22Rv1 (cell line): Measurements from ENCODE around the gene TOPBP1.

Source experiments
- H3K27ac ChIP-seq: fragments of 450-650 bp; 2 replicates; pipeline ENCODE4 v1.5.1; 2017
- CTCF ChIP-seq: fragments of 450-650 bp; IDR thresholded peaks from 2 replicates; pipeline ENCODE4 v1.5.1; 2017; ENCODE audit warnings: mild to moderate bottlenecking
- ZFX ChIP-seq: fragments of 450-650 bp; IDR thresholded peaks from 2 replicates; pipeline ENCODE4 v1.6.1; 2017; ENCODE audit warnings: antibody characterized with exemption, borderline replicate concordance

The TOPBP1 gene

GRCh38 chr3:133627789-133628188 is 34.0 kb downstream of the TOPBP1 start:
- TF ChIP-seq CTCF (no peak), ZFX (no peak)
- H3K27ac ChIP-seq = no peak overlapping the region

GRCh38 chr3:133620066-133620784 is 41.5 kb downstream of the TOPBP1 start:
- TF ChIP-seq ZFX (no peak), CTCF (no peak)
- H3K27ac ChIP-seq = no peak overlapping the region

- H3K27ac ChIP-seq = no peak overlapping the region
- TF ChIP-seq ZFX = no peak
- no peak for TF ChIP-seq CTCF
Observed at GRCh38 chr3:133611534-133611933, 50.2 kb downstream of the TOPBP1 start.

GRCh38 chr3:133610031-133610430 is 51.7 kb downstream of the TOPBP1 start:
- TF ChIP-seq CTCF (no peak), ZFX (no peak)
- H3K27ac ChIP-seq = no peak overlapping the region

- TF ChIP-seq CTCF (no peak), ZFX (no peak)
Observed at GRCh38 chr3:133608388-133608787, 53.4 kb downstream of the TOPBP1 start.

GRCh38 chr3:133607816-133608215 is 53.9 kb downstream of the TOPBP1 start:
- TF ChIP-seq CTCF (no peak), ZFX (no peak)
- H3K27ac ChIP-seq = no peak overlapping the region

More at GRCh38 chr3:133608388-133608787, 53.4 kb downstream of the TOPBP1 start:
- no peak overlapping the region for H3K27ac ChIP-seq

- TF ChIP-seq CTCF (no peak), ZFX (no peak)
- no peak overlapping the region for H3K27ac ChIP-seq
Observed at GRCh38 chr3:133606902-133607301, 54.8 kb downstream of the TOPBP1 start.
